Memory B cell (primary cell): ENCODE data around the gene MCTP1.

ENCODE experiments used
- ATAC-seq: fragments of 150-1000 bp; cut with Tn5 transposase; 2 replicates; pipeline ENCODE4 v1.10.0; 2021; ENCODE audit warnings: low read depth, mild to moderate bottlenecking, moderate library complexity
- DNase-seq, 2 donors: peaks; one replicate each; pipeline ENCODE4 v3.0.0; 2022; ENCODE audit warnings: low spot score in 2 of 2
- H3K27ac Mint-ChIP-seq: one replicate; pipeline ENCODE4 v1.8.0; 2022; ENCODE audit warnings: mild to moderate bottlenecking, moderate library complexity, mixed read lengths
- H3K27me3 Mint-ChIP-seq: one replicate; pipeline ENCODE4 v1.8.0; 2022; ENCODE audit warnings: mixed read lengths
- H3K36me3 Mint-ChIP-seq: one replicate; pipeline ENCODE4 v1.8.0; 2022; ENCODE audit warnings: mild to moderate bottlenecking, mixed read lengths
- H3K4me1 Mint-ChIP-seq: one replicate; pipeline ENCODE4 v1.8.0; 2022; ENCODE audit warnings: mixed read lengths
- H3K4me3 Mint-ChIP-seq: one replicate; pipeline ENCODE4 v1.8.0; 2022; ENCODE audit warnings: mild to moderate bottlenecking, moderate library complexity, mixed read lengths
- H3K9me3 Mint-ChIP-seq: one replicate; pipeline ENCODE4 v1.8.0; 2022; ENCODE audit warnings: mixed read lengths

Gene MCTP1

GRCh38 chr5:95053253-95053652, 231.6 kb downstream of the MCTP1 start:
- DNase-seq: no peak

GRCh38 chr5:95050708-95051107, 234.2 kb downstream of the MCTP1 start:
- Mint-ChIP-seq H3K4me1 (no peaks in the 10 kb centered on the region), H3K27ac (no peak overlapping the region), H3K36me3 (no peaks in the 10 kb centered on the region), H3K4me3 (no peak overlapping the region), H3K9me3 (peaks cover 2% of the 10 kb centered on the region), H3K27me3 (peaks cover 1% of the 10 kb centered on the region)
- ATAC-seq: no peak
- DNase-seq: no peak

More at GRCh38 chr5:95053253-95053652, 231.6 kb downstream of the MCTP1 start:
- Mint-ChIP-seq H3K9me3 (no peaks in the 10 kb centered on the region), H3K4me1 (no peaks in the 10 kb centered on the region), H3K27ac (no peak overlapping the region), H3K27me3 (no peaks in the 10 kb centered on the region), H3K4me3 (no peak overlapping the region), H3K36me3 (no peaks in the 10 kb centered on the region)
- ATAC-seq: no peak

GRCh38 chr5:95048628-95049027, 236.3 kb downstream of the MCTP1 start:
- ATAC-seq (no peak), DNase-seq (no peak)
- Mint-ChIP-seq H3K27ac (no peak overlapping the region), H3K27me3 (peaks cover 1% of the 10 kb centered on the region), H3K4me3 (no peak overlapping the region), H3K36me3 (no peaks in the 10 kb centered on the region), H3K9me3 (peaks cover 2% of the 10 kb centered on the region), H3K4me1 (no peaks in the 10 kb centered on the region)

GRCh38 chr5:95045181-95045965, 239.5 kb downstream of the MCTP1 start:
- no peaks in the 10 kb centered on the region for H3K4me1 Mint-ChIP-seq
- peaks cover 4% of the 10 kb centered on the region for H3K9me3 Mint-ChIP-seq
- no peak overlapping the region for H3K27ac Mint-ChIP-seq
- no peak overlapping the region for H3K4me3 Mint-ChIP-seq
- ATAC-seq (no peak), DNase-seq (no peak)
- no peaks in the 10 kb centered on the region for H3K36me3 Mint-ChIP-seq
- peaks cover 1% of the 10 kb centered on the region for H3K27me3 Mint-ChIP-seq

GRCh38 chr5:95044096-95044495, 240.8 kb downstream of the MCTP1 start:
- H3K27me3 Mint-ChIP-seq: peaks cover 1% of the 10 kb centered on the region
- H3K27ac Mint-ChIP-seq: no peak overlapping the region
- ATAC-seq: no peak
- H3K9me3 Mint-ChIP-seq: peaks cover 4% of the 10 kb centered on the region
- DNase-seq: no peak
- no peak overlapping the region for H3K4me3 Mint-ChIP-seq
- H3K4me1 Mint-ChIP-seq: no peaks in the 10 kb centered on the region
- H3K36me3 Mint-ChIP-seq: no peaks in the 10 kb centered on the region

GRCh38 chr5:95043648-95044047, 241.2 kb downstream of the MCTP1 start:
- Mint-ChIP-seq H3K27ac (no peak overlapping the region), H3K9me3 (peaks cover 6% of the 10 kb centered on the region), H3K36me3 (no peaks in the 10 kb centered on the region), H3K4me3 (no peak overlapping the region), H3K27me3 (peaks cover 1% of the 10 kb centered on the region), H3K4me1 (no peaks in the 10 kb centered on the region)
- ATAC-seq (no peak), DNase-seq (no peak)

GRCh38 chr5:95043234-95043633, 241.7 kb downstream of the MCTP1 start:
- DNase-seq (no peak), ATAC-seq (no peak)
- H3K4me1 Mint-ChIP-seq: no peaks in the 10 kb centered on the region

GRCh38 chr5:95042037-95042436, 242.9 kb downstream of the MCTP1 start:
- DNase-seq: no peak
- Mint-ChIP-seq H3K4me3 (no peak overlapping the region), H3K27me3 (peaks cover 1% of the 10 kb centered on the region), H3K4me1 (no peaks in the 10 kb centered on the region), H3K9me3 (peaks cover 7% of the 10 kb centered on the region), H3K36me3 (no peaks in the 10 kb centered on the region), H3K27ac (no peak overlapping the region)
- no peak for ATAC-seq

More at GRCh38 chr5:95043234-95043633, 241.7 kb downstream of the MCTP1 start:
- H3K27me3 Mint-ChIP-seq: peaks cover 1% of the 10 kb centered on the region
- H3K9me3 Mint-ChIP-seq: peaks cover 6% of the 10 kb centered on the region
- no peak overlapping the region for H3K4me3 Mint-ChIP-seq
- H3K27ac Mint-ChIP-seq: no peak overlapping the region
- no peaks in the 10 kb centered on the region for H3K36me3 Mint-ChIP-seq

GRCh38 chr5:95035891-95036685, 248.8 kb downstream of the MCTP1 start:
- Mint-ChIP-seq H3K4me3 (no peak overlapping the region), H3K4me1 (no peaks in the 10 kb centered on the region), H3K9me3 (peaks cover 5% of the 10 kb centered on the region), H3K36me3 (no peaks in the 10 kb centered on the region), H3K27ac (no peak overlapping the region), H3K27me3 (peaks cover 2% of the 10 kb centered on the region)
- ATAC-seq (no peak), DNase-seq (no peak)

- no peak overlapping the region for H3K27ac Mint-ChIP-seq
- peaks cover 2% of the 10 kb centered on the region for H3K27me3 Mint-ChIP-seq
- H3K4me1 Mint-ChIP-seq: no peaks in the 10 kb centered on the region
- H3K4me3 Mint-ChIP-seq: no peak overlapping the region
- no peak for ATAC-seq
- DNase-seq: no peak
- H3K36me3 Mint-ChIP-seq: no peaks in the 10 kb centered on the region
- H3K9me3 Mint-ChIP-seq: peaks cover under 1% of the 10 kb centered on the region
These were observed 252.1 kb downstream of the MCTP1 start for GRCh38 chr5:95032801-95033200.

- Mint-ChIP-seq H3K27ac (no peak overlapping the region), H3K9me3 (no peaks in the 10 kb centered on the region), H3K36me3 (no peaks in the 10 kb centered on the region), H3K4me3 (no peak overlapping the region), H3K4me1 (no peaks in the 10 kb centered on the region), H3K27me3 (peaks cover 2% of the 10 kb centered on the region)
- DNase-seq: no peak
- ATAC-seq: no peak
These were observed 255.1 kb downstream of the MCTP1 start for GRCh38 chr5:95029569-95030366.

- H3K27ac Mint-ChIP-seq: no peak overlapping the region
- H3K36me3 Mint-ChIP-seq: no peaks in the 10 kb centered on the region
- ATAC-seq (no peak), DNase-seq (no peak)
- H3K9me3 Mint-ChIP-seq: no peaks in the 10 kb centered on the region
- peaks cover 2% of the 10 kb centered on the region for H3K27me3 Mint-ChIP-seq
- no peak overlapping the region for H3K4me3 Mint-ChIP-seq
- H3K4me1 Mint-ChIP-seq: no peaks in the 10 kb centered on the region
These were observed 257.1 kb downstream of the MCTP1 start for GRCh38 chr5:95027775-95028174.

GRCh38 chr5:95027151-95027721, 257.7 kb downstream of the MCTP1 start:
- Mint-ChIP-seq H3K36me3 (no peaks in the 10 kb centered on the region), H3K27me3 (peaks cover under 1% of the 10 kb centered on the region), H3K4me1 (no peaks in the 10 kb centered on the region), H3K27ac (no peak overlapping the region), H3K9me3 (no peaks in the 10 kb centered on the region), H3K4me3 (no peak overlapping the region)
- DNase-seq: no peak
- no peak for ATAC-seq

GRCh38 chr5:95026718-95027117, 258.2 kb downstream of the MCTP1 start:
- no peak for ATAC-seq
- Mint-ChIP-seq H3K27ac (no peak overlapping the region), H3K27me3 (peaks cover 2% of the 10 kb centered on the region), H3K36me3 (no peaks in the 10 kb centered on the region), H3K4me1 (no peaks in the 10 kb centered on the region), H3K9me3 (no peaks in the 10 kb centered on the region), H3K4me3 (no peak overlapping the region)
- no peak for DNase-seq
